ENCODE data around the gene CCT7.

- TF ChIP-seq CTCF (IDR thresholded peaks at IDR 0.05) = no peak
- no peak for TF ChIP-seq POLR2A (IDR thresholded peaks at IDR 0.05)
These were observed 3.1 kb downstream of the CCT7 start for GRCh38 chr2:73237168-73237567.
